ENCODE measurements around the gene GRIA2. TPM values are rescaled to one million over a fixed set of nuclear protein-coding genes. Genes with fewer than 3 reads are reported as not detected.

GRIA2 gene
- total and polyA plus RNA-seq, 2 experiments from 2014 or later: not detected

DNA sequence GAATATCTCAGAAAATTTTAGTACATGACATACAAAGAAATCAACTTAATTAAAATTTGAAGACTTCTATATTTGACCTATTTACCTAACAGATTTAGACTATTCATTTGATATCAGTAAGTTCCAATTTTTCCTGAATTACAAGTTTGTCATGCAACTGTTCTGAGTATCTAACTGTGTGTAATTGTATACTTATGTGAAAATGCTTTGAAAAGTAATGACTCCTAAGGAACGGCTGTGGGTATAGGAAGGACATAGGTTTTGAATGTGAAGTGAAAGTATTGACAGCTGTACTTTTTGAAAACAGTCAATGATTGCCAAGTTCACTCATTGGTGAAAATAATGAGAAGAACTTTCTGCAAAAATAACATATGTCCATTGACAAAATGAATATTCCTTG, 2.9 kb downstream of the GRIA2 start:
- Histone ChIP-seq H3K27me3 (replicated peaks; ENCODE audit: insufficient read depth) (peaks cover 67% of the 10 kb centered on the region), H3F3A (ENCODE audit: insufficient read depth) (no peaks in the 10 kb centered on the region), H3K4me2 (ENCODE audit: unreplicated experiment) (no peak overlapping the region), H3K9me3 (ENCODE audit: low read depth) (no peaks in the 10 kb centered on the region), H3K27ac (no peak overlapping the region), H3K9ac (no peak overlapping the region), H3K79me2 (ENCODE audit: insufficient read depth) (no peaks in the 10 kb centered on the region), H3K36me3 (ENCODE audit: low read depth) (no peaks in the 10 kb centered on the region), H3K4me1 (ENCODE audit: insufficient read depth) (no peaks in the 10 kb centered on the region), H2AFZ (no peak overlapping the region), H3K4me3 (no peak overlapping the region), H4K20me1 (ENCODE audit: insufficient read depth) (no peaks in the 10 kb centered on the region), H3K9me2 (ENCODE audit: insufficient read depth) (no peaks in the 10 kb centered on the region)
- in situ Hi-C loops (cut with MboI): loop anchor here (25.0 kb wide), 1 partner anchor 939 kb away; the partner anchor contains the start of gene GASK1B
- DNase-seq: no peak
- 82 to 86% methylated on average over 1 of the region's 1 CpG for WGBS, 2 experiments (ENCODE audit: low coverage in 1 of 2, low lambda C conversion rate in 2 of 2, missing lambda C conversion rate in 2 of 2)
- TF ChIP-seq EZH2phosphoT487 (IDR thresholded peaks at IDR 0.05; ENCODE audit: insufficient read depth, low read depth) (no peak), EZH2 (IDR thresholded peaks at IDR 0.05; ENCODE audit: insufficient read depth, poor library complexity, severe bottlenecking) (no peak)

DNA sequence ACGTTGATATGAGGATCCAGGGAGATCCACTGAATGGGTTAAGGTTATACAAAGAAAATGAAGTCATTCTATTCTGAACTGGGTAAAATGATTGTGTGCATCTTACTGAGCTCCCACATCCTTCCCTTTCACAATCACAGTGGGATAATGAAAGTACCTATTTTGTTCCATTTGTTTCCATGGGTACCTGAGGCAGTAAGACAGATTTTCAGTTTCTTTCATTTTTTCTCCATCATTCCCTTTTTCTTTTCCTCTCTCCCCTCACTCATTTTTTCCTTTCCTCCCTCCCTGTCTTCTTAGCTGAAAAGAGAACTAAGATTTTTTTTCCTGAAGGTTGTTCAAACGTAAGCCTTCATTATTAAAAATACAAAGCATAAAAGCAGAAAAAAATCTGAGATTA, 4.6 kb downstream of the GRIA2 start:
- TF ChIP-seq EZH2 (IDR thresholded peaks at IDR 0.05; ENCODE audit: insufficient read depth, poor library complexity, severe bottlenecking) (no peak), EZH2phosphoT487 (IDR thresholded peaks at IDR 0.05; ENCODE audit: insufficient read depth, low read depth) (no peak)
- H3K79me2 ChIP-seq (ENCODE audit: insufficient read depth): no peaks in the 10 kb centered on the region
- no peaks in the 10 kb centered on the region for H3K36me3 ChIP-seq (ENCODE audit: low read depth)
- no peak overlapping the region for H3K4me2 ChIP-seq (ENCODE audit: unreplicated experiment)
- no peak overlapping the region for H3K9ac ChIP-seq
- H3K4me3 ChIP-seq: no peak overlapping the region
- no peaks in the 10 kb centered on the region for H4K20me1 ChIP-seq (ENCODE audit: insufficient read depth)
- in situ Hi-C loops (cut with MboI): no loop called here
- H3K4me1 ChIP-seq (ENCODE audit: insufficient read depth): no peaks in the 10 kb centered on the region
- no peak for DNase-seq
- no peak overlapping the region for H2AFZ ChIP-seq
- H3K9me3 ChIP-seq (ENCODE audit: low read depth): no peaks in the 10 kb centered on the region
- no peaks in the 10 kb centered on the region for H3F3A ChIP-seq (ENCODE audit: insufficient read depth)
- H3K27ac ChIP-seq: no peak overlapping the region
- 28 to 35% methylated on average over 2 of the region's 2 CpGs for WGBS, 2 experiments (ENCODE audit: low coverage in 1 of 2, low lambda C conversion rate in 2 of 2, missing lambda C conversion rate in 2 of 2)
- H3K9me2 ChIP-seq (ENCODE audit: insufficient read depth): no peaks in the 10 kb centered on the region
- peaks cover 51% of the 10 kb centered on the region for H3K27me3 ChIP-seq (replicated peaks; ENCODE audit: insufficient read depth)

DNA sequence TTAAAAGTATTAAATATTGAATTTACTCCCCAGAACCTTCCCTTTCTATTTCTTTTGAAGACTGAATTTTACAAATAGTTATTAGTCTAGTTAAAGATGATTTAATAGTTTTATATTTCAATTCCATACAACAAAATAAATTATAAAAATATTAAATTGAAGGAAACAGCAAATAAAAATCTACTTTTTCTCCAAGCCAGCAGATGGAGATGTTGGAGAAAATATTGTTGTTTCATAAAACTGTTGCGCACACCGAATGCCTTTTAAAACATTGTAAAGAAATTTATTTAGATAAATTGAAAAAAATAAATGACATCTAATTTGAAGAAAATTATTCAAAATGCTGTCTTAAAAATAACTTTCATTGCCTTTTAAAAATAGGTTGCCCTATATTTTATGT, 5.5 kb downstream of the GRIA2 start:
- no peaks in the 10 kb centered on the region for H4K20me1 ChIP-seq (ENCODE audit: insufficient read depth)
- TF ChIP-seq EZH2phosphoT487 (IDR thresholded peaks at IDR 0.05; ENCODE audit: insufficient read depth, low read depth) (no peak), EZH2 (IDR thresholded peaks at IDR 0.05; ENCODE audit: insufficient read depth, poor library complexity, severe bottlenecking) (no peak)
- H3K4me1 ChIP-seq (ENCODE audit: insufficient read depth): no peaks in the 10 kb centered on the region
- no peak overlapping the region for H3K9ac ChIP-seq
- in situ Hi-C loops (cut with MboI): no loop called here
- H3K4me3 ChIP-seq: no peak overlapping the region
- WGBS, 2 experiments (ENCODE audit: low coverage in 1 of 2, low lambda C conversion rate in 2 of 2, missing lambda C conversion rate in 2 of 2): 45 to 53% methylated on average over 2 of the region's 2 CpGs
- no peak overlapping the region for H2AFZ ChIP-seq
- H3K36me3 ChIP-seq (ENCODE audit: low read depth): no peaks in the 10 kb centered on the region
- H3K27ac ChIP-seq: no peak overlapping the region
- DNase-seq: no peak
- no peak overlapping the region for H3K4me2 ChIP-seq (ENCODE audit: unreplicated experiment)
- H3K9me3 ChIP-seq (ENCODE audit: low read depth): no peaks in the 10 kb centered on the region
- peaks cover 42% of the 10 kb centered on the region for H3K27me3 ChIP-seq (replicated peaks; ENCODE audit: insufficient read depth)
- H3K9me2 ChIP-seq (ENCODE audit: insufficient read depth): no peaks in the 10 kb centered on the region
- H3F3A ChIP-seq (ENCODE audit: insufficient read depth): no peaks in the 10 kb centered on the region
- no peaks in the 10 kb centered on the region for H3K79me2 ChIP-seq (ENCODE audit: insufficient read depth)

DNA sequence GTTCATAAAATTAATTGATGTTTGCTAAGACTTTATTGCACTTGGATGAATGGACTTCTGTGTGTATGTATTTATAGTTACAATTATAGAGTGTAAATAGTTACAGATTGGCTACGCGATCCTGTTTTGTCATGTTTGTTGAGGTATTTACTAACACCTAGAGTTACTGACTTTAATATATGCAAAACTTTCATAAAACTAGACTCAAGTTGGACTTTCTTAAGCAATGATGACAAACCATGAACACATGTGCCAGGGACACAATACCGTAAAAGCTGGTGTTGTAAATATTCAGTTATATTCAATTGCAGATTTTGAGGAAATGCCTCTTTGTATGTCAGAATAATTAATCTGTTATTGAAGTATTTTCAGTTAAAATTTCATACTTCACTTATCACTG, 6.1 kb downstream of the GRIA2 start:
- WGBS, 2 experiments (ENCODE audit: low coverage in 1 of 2, low lambda C conversion rate in 2 of 2, missing lambda C conversion rate in 2 of 2): 70 to 79% methylated on average over 3 of the region's 3 CpGs
- peaks cover 36% of the 10 kb centered on the region for H3K27me3 ChIP-seq (replicated peaks; ENCODE audit: insufficient read depth)
- H3K9me3 ChIP-seq (ENCODE audit: low read depth): no peaks in the 10 kb centered on the region
- DNase-seq: no peak
- H3K4me2 ChIP-seq (ENCODE audit: unreplicated experiment): no peak overlapping the region
- H3K4me1 ChIP-seq (ENCODE audit: insufficient read depth): no peaks in the 10 kb centered on the region
- no peak overlapping the region for H3K4me3 ChIP-seq
- in situ Hi-C loops (cut with MboI): no loop called here
- H3K9me2 ChIP-seq (ENCODE audit: insufficient read depth): no peaks in the 10 kb centered on the region
- no peak overlapping the region for H2AFZ ChIP-seq
- no peaks in the 10 kb centered on the region for H3K79me2 ChIP-seq (ENCODE audit: insufficient read depth)
- no peaks in the 10 kb centered on the region for H3F3A ChIP-seq (ENCODE audit: insufficient read depth)
- no peaks in the 10 kb centered on the region for H3K36me3 ChIP-seq (ENCODE audit: low read depth)
- no peak for TF ChIP-seq EZH2phosphoT487 (IDR thresholded peaks at IDR 0.05; ENCODE audit: insufficient read depth, low read depth)
- TF ChIP-seq EZH2 (IDR thresholded peaks at IDR 0.05; ENCODE audit: insufficient read depth, poor library complexity, severe bottlenecking): no peak
- no peak overlapping the region for H3K9ac ChIP-seq
- no peak overlapping the region for H3K27ac ChIP-seq
- H4K20me1 ChIP-seq (ENCODE audit: insufficient read depth): no peaks in the 10 kb centered on the region

DNA sequence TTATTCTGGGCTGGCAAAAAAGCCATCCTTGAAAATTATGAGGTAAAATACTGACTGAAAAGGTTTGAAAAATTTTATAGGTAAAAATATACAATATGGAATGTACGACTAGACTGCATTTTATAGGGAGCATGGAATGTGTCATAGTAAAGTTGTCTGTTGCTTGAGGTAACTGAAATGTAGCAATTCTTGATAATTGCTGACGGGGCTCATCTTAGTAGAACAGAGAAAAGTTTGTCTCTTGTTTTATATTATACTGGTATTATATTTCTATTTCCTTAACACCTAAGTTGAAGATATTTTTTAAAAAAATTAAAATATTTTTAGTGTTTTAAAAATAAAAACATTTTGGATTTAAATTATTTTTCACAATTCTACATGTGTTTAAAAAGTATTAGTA, 11.0 kb downstream of the GRIA2 start:
- TF ChIP-seq EZH2phosphoT487 (IDR thresholded peaks at IDR 0.05; ENCODE audit: insufficient read depth, low read depth): no peak
- TF ChIP-seq EZH2 (IDR thresholded peaks at IDR 0.05; ENCODE audit: insufficient read depth, poor library complexity, severe bottlenecking): no peak
- Histone ChIP-seq H3K27me3 (replicated peaks; ENCODE audit: insufficient read depth) (0 out of 2 replicates have a peak, but pooled peaks cover 16% of the 10 kb centered on the region), H3K4me3 (no peak overlapping the region), H3K27ac (no peak overlapping the region), H3K4me2 (ENCODE audit: unreplicated experiment) (no peak overlapping the region), H3K36me3 (ENCODE audit: low read depth) (no peaks in the 10 kb centered on the region), H3K79me2 (ENCODE audit: insufficient read depth) (no peaks in the 10 kb centered on the region), H3K9me3 (ENCODE audit: low read depth) (no peaks in the 10 kb centered on the region), H3K4me1 (ENCODE audit: insufficient read depth) (no peaks in the 10 kb centered on the region), H3K9ac (no peak overlapping the region), H3K9me2 (ENCODE audit: insufficient read depth) (no peaks in the 10 kb centered on the region), H3F3A (ENCODE audit: insufficient read depth) (no peaks in the 10 kb centered on the region), H4K20me1 (ENCODE audit: insufficient read depth) (no peaks in the 10 kb centered on the region), H2AFZ (no peak overlapping the region)
- 49 to 52% methylated on average over 2 of the region's 2 CpGs for WGBS, 2 experiments (ENCODE audit: low coverage in 1 of 2, low lambda C conversion rate in 2 of 2, missing lambda C conversion rate in 2 of 2)
- no peak for DNase-seq
- in situ Hi-C loops (cut with MboI): no loop called here
